ENCODE measurements around the gene NRCAM.

DNA sequence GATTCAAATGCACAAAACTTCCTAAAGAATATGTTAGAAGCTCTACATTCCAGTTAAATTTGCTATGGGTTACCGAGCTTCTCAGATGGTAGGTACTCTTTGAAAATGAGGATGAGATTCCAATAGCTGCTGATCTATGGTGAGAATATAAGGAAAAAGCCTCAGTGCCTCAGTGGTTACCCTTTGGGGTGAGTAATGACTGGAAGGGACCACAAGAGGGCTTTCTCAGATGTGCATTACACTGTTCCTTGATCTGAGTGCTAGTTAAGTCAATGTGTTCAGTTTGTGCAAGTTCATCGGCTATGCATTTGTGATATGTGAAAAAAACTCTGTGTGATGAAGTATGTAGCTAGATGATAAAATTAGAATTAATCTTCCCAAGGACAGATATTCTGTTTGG is 3.5 kb downstream of the NRCAM start:
- TF ChIP-seq, protein P1, sequence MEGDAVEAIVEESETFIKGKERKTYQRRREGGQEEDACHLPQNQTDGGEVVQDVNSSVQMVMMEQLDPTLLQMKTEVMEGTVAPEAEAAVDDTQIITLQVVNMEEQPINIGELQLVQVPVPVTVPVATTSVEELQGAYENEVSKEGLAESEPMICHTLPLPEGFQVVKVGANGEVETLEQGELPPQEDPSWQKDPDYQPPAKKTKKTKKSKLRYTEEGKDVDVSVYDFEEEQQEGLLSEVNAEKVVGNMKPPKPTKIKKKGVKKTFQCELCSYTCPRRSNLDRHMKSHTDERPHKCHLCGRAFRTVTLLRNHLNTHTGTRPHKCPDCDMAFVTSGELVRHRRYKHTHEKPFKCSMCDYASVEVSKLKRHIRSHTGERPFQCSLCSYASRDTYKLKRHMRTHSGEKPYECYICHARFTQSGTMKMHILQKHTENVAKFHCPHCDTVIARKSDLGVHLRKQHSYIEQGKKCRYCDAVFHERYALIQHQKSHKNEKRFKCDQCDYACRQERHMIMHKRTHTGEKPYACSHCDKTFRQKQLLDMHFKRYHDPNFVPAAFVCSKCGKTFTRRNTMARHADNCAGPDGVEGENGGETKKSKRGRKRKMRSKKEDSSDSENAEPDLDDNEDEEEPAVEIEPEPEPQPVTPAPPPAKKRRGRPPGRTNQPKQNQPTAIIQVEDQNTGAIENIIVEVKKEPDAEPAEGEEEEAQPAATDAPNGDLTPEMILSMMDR (conservative IDR thresholded peaks at IDR 0.05 in 1 of 2, IDR thresholded peaks at IDR 0.05 in 1 of 2; ENCODE audit: extremely low read depth in 1 of 2, insufficient read depth in 1 of 2, low read depth in 1 of 2, low read length in 2 of 2) = peak; percentile 40 to 65
- TF ChIP-seq EZH2 (IDR thresholded peaks at IDR 0.05; ENCODE audit: borderline replicate concordance, low read length) = no peak

Data from mammary epithelial cell (primary cell).